T-helper 2 cell (primary cell): ENCODE data around the gene RCN2.

Source experiments
- DNase-seq, 5 experiments: peaks; one replicate each; pipeline versions ENCODE4 v3.0.0 to v3.0.0-alpha.2; 2012 to 2022

Gene RCN2

DNA sequence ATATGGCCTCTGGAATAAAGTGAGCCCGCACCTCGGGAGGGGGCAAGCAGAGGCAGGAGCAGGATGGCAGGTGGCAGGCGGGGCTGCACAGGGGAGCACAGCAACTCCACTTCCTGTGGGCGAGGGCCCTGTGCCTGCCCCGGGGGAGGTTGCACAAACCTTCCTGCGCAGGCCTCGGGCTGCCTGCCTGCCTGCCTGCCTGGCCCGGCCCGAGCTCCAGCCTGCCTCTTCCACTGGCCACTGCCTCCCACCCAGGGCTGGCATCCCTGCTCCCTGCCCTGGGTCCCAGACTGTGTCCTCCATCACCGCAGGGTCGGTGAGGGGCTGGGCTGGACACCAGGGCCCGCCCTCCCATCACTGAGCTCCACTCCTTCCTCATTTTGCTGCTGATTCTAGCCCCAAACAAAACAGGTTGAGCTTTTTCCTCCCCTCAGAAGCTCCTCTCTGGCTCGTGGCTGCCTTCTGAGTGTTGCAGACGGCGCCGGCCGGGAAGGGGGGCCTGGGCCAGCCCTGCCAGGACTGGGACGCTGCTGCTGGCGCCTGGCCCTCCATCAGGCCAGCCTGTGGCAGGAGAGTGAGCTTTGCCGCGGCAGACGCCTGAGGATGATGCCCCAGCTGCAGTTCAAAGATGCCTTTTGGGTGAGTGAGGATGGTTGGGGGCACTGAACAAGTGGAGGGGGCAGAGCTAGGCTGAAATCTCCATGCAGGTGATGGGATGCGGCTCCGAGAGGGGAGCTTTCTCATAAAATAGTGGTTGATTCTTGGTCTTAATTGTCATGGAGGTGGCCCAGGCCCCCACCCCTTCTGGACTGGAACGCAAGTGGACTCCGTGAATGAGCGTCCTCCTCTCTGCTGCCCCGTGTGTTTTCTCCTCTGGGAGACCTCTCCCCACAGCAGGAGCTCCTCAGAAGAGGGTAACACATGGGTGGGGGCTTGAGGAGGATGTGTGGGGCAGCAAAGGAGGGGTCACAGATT, 63.7 kb downstream of the RCN2 start, which contains the start of gene PSTPIP1:
Gene PSTPIP1, plus strand, starts transcription at position 156 of the 975 bp plus-strand sequence. Its CDS starts 448 bp downstream, at position 604.
- DNase-seq: peak; percentile 38 to 93 (median 57)

DNA sequence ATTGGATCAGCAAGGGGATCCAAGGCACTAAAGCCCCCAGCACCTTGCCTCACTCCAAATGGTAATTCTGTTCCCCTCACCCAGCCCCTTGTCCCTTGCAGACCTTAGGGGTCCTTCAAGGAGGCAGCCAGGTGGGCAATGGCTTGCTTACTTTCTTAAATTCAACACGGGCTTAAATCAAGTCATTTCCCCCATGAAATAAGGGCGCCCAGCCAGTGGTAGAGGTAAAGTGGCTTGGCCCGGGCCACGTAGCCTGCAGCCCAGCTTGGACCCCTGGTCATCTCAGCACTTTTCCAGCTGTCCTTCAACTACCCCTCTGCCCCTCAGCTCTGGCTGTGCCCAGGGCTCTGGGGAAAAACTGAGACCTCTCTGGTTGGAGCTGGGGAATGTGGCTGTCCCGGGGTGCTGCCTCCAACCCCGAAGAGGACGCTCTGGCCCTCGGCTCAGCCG, 64.6 kb downstream of the RCN2 start:
- no peak for DNase-seq

DNA sequence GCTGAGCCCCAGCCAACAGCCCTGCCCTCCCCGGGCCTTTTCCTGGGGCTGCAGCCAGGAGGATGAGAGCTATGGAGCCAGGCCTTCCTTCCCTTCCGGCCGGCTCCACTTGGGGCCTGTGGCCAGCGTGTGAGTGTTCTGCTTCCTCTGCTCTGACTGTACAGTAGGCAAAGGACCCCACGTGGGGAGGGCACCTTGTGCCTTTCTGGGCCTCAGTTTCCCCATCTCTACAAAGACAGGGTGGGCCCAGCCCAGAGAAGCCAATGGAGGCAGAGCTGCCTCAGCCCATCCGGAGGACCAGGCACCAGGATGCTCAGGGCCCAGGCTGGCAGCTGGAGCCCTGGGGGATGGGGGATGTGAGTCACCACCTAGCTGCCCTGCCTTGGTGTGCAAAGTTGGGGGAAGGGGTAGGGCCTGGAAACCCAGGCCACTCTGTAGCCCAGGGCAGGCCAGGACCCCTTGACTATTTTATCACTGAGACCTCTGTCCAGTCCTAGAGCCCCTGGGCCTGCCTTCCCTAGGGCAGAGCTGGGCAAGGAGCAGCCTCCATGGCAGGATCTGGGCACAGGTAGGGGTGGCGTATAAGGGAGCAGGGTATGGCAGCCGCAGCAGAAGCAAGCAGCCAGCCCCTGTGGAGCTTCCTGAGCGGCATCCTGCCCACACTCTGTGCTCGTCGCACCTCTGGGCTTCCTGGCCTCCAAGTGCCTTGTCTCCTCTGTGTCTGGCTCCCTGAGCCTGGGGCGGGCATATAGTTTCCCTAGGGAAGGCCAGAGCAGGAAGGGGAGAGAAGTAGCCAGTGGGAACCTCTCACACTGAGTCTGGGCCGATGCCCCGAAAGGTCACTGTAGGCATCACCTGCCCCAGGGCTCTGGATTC, 65.2 kb downstream of the RCN2 start:
- DNase-seq: peak in 4 of 5 experiments; percentile 15 to 77 (median 44)

DNA sequence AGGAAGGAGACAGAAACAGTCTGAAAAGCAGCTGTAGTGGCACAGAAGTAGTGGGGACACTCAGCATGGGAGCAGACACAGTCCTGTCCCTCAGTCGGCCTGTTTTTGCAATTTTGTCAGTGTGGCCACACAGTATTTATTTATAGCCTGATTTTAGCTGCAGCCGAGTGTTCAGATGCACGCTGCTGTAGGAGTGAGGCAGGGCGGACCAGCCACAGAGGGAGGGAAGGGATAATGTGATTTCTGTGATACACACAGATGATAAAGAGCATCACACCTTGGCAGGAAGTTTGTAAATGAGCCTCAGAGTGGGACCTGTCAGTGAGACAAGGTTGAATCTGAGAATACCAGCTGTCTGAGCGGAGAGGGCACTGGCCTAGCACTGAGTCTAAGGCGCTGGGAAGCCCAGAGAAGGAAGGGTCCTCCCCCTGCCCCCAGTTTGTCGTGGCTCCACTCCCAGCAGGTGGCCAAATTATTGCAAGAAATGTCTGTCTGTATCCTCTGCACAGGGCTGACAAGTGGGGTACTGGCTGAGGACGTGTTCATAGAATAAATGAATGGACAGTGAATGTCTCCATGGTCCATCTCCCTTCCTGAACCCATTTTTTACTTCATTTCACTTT, 67.2 kb downstream of the RCN2 start:
- DNase-seq: peak in 2 of 5 experiments; percentile 44 to 67

DNA sequence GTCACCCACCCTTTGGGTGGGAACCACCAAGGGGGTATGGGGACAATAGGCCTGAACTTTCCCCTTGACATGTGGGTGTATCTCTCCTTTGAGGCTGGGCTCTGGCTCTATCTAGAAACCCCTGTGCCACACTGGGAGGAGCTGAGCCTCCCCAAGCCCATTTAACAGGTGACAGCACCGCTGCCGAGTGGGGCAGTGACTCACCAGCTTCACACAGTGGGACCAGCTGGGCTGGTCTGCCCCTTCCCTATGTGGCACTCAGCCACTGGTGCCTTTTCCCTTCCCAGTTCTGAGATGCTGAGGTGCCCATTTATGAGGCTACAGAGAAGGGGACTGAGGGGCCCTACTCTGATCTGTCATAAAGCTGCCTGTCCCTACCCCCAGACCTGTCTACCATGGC, 68.4 kb downstream of the RCN2 start:
- no peak for DNase-seq

DNA sequence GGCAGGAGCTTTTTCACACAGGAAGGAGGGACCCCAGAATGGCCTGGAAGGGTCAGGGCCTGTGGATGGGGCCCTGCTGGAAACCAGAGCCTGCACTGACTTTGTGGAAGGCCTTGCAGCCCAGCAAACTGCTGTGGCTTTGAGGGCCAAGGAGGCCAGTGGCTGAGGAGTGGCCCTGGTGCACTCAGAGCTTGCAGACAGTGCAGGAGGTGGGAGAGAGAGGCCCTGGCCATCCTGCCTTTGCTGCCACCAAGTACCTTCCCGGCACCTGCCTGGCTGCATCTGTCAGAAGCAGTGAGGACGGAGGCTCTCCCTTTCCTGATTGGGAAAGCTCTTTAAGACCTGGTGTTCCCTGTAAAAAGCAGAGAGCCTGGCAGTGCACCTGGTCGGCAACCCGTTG, 69.8 kb downstream of the RCN2 start:
- no peak for DNase-seq

DNA sequence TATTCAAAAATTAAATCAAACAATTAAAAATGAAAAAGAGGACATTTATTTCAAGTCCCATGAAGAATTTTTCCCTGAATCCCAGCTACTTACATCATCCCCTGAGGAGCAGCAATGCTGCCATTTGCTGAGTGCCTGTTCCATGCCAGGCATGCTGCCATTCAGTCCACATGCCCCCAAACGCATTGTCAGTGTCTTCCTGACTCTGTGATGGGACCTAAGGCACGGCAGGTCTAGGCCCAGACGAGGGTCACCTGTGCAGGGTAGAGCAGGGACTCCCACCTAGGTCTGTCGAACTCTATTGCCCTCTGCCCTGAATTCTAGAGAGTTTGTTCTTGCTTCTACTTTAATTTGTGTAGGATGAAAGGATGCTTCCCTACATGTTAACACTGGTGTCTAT, 70.4 kb downstream of the RCN2 start:
- no peak for DNase-seq

DNA sequence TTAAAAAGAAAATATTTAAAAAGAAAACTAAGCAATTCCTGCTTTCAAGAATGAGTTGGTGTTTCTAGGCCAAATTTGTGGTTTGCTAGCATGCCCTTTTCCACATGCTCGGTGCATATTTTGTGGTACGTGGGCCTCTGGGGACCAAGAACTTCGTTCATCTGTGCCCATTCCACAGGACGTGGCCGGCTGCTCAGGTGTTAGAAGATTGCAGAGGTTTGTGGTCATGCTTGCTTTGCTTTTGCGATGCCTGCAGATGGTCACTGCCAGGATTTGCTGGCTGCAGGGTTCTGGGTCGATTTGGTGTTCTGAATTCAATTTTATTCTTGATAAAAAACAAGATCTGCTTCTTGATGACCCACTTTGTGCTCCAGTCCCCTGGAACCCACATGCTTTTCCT, 70.9 kb downstream of the RCN2 start:
- DNase-seq: peak in 1 of 5 experiments; percentile 34

DNA sequence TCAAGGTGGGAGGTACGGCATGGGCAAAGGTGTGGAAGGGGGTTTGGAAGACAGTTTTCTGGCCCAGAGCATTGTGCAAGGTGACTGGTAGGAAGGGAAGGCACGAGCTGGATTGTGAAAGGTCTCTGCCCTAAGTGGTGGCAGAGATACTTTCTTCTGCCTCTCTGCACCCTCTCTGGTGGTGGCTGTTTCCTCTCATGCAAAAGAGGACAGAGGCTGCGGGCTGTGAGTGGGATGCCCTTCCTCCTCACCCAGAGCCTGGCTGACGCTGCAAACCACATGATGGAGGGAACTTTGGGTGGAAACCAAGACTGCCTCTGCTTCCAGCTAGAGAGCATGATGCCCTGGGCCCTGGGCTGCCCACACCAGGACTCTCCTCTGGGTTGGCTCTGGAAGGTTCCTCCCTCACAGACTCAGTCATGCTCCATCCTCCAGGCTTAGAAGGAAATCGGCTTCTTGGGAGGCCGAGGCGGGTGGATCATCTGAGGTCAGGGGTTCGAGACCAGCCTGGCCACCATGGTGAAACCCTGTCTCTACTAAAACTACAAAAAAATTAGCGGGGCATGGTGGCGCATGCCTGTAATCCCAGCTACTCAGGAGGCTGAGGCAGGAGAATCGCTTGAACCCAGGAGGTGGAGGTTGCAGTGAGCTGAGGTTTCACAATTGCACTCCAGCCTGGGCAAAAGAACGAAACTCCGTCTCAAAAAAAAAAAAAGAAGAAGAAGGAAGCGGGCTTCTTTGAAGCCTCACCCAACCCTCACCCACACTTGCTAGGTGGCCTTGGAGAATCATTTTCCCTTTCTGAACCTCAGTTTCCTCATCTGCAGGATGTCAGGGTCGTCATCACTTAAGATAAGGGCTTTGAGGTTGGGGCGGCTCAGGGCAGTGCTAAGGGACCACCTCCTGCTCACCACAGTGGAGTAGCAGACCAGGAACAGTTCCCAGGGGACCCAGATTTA, 71.7 kb downstream of the RCN2 start:
- DNase-seq: peak in 4 of 5 experiments; percentile 51 to 92 (median 73)
